ENCODE results near the gene ZBTB8A. TPM values are rescaled to one million over a fixed set of nuclear protein-coding genes. Genes with fewer than 3 reads are reported as not detected.
A peak's percentile ranks its signal among the peaks of the same experiment; 100 is the strongest.

Gene ZBTB8A
- total and polyA plus RNA-seq, 2 of the 13 experiments (the other 11 are each of a cell fraction or from before 2014, with no cell fraction given), result 1.3 to 3.7 TPM

GRCh38 chr1:32644426-32644825 lies 105.2 kb downstream of the ZBTB8A start:
- WGBS (ENCODE audit: low lambda C conversion rate), result 37% methylated on average over 4 of the region's 4 CpGs
- TF ChIP-seq, protein P1, sequence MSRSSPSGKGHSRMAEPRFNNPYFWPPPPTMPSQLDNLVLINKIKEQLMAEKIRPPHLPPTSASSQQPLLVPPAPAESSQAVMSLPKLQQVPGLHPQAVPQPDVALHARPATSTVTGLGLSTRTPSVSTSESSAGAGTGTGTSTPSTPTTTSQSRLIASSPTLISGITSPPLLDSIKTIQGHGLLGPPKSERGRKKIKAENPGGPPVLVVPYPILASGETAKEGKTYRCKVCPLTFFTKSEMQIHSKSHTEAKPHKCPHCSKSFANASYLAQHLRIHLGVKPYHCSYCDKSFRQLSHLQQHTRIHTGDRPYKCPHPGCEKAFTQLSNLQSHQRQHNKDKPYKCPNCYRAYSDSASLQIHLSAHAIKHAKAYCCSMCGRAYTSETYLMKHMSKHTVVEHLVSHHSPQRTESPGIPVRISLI (CRISPR knock-in tag; IDR thresholded peaks at IDR 0.05; ENCODE audit: borderline replicate concordance), result peak; percentile 59; the same call in 1 of the 2 replicates
- TF ChIP-seq GLI4 (CRISPR knock-in tag; IDR thresholded peaks at IDR 0.05; ENCODE audit: borderline replicate concordance), result no peak
- TF ChIP-seq KMT2A (CRISPR knock-in tag; IDR thresholded peaks at IDR 0.05), result no peak
- TF ChIP-seq, protein P2, sequence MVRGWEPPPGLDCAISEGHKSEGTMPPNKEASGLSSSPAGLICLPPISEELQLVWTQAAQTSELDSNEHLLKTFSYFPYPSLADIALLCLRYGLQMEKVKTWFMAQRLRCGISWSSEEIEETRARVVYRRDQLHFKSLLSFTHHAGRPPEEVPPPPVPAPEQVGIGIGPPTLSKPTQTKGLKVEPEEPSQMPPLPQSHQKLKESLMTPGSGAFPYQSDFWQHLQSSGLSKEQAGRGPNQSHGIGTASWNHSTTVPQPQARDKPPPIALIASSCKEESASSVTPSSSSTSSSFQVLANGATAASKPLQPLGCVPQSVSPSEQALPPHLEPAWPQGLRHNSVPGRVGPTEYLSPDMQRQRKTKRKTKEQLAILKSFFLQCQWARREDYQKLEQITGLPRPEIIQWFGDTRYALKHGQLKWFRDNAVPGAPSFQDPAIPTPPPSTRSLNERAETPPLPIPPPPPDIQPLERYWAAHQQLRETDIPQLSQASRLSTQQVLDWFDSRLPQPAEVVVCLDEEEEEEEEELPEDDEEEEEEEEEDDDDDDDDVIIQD (CRISPR knock-in tag; IDR thresholded peaks at IDR 0.05; ENCODE audit: low read depth), result no peak
- TF ChIP-seq ZBTB21 (CRISPR knock-in tag; IDR thresholded peaks at IDR 0.05), result no peak
- no peak for TF ChIP-seq ZNF260 (CRISPR knock-in tag; IDR thresholded peaks at IDR 0.05; ENCODE audit: borderline replicate concordance, low read depth)
- H3K4me2 ChIP-seq (ENCODE audit: low read depth, low read length), result no peak overlapping the region
- no peak overlapping the region for H2AFZ ChIP-seq (ENCODE audit: low read length)
- H3K9me3 ChIP-seq (ENCODE audit: low read length), result no peaks in the 10 kb centered on the region
- H3K4me1 ChIP-seq (ENCODE audit: insufficient read depth, low read length), result peaks cover 28% of the 10 kb centered on the region
- DNase-seq (ENCODE audit: low spot score) (peak; percentile 54), FAIRE-seq (no peak), ATAC-seq (peak; percentile 88)
- BruUV-seq (replicated peaks), result no TSS peak
- H3K27me3 ChIP-seq (ENCODE audit: control insufficient read depth in 1 of 2, insufficient read depth in 2 of 2, low read length in 2 of 2), result no peaks in the 10 kb centered on the region; a peak in 1 of 5 replicates
- H4K20me1 ChIP-seq (ENCODE audit: insufficient read depth, low read length), result no peaks in the 10 kb centered on the region; the same call in 1 of the 2 replicates
- POLR2A ChIA-PET, result interaction anchor here (0.6 to 0.7 kb wide), 2 partner anchors 174 to 573 kb away, joined by 3 to 5 read pairs; no protein-coding TSS in a partner anchor
- H3K27ac ChIP-seq (ENCODE audit: extremely low read length, insufficient read depth, low read length), result no peak overlapping the region
- peaks cover 55% of the 10 kb centered on the region for H3K79me2 ChIP-seq (ENCODE audit: insufficient read depth, low read length)
- H3K4me3 ChIP-seq (replicated peaks in 1 of 3; ENCODE audit: insufficient read depth in 1 of 3, low read depth in 2 of 3, low read length in 3 of 3), result no peak overlapping the region
- H3K36me3 ChIP-seq (replicated peaks in 1 of 2; ENCODE audit: control insufficient read depth in 1 of 2, insufficient read depth in 2 of 2, low read length in 2 of 2), result peaks cover under 1 to 9% of the 10 kb centered on the region in 2 experiments; a peak in 1 of 5 replicates
- intact Hi-C loops (cut with micrococcal nuclease; ENCODE audit: unreplicated experiment), result no loop called here
- in situ Hi-C loops (cut with HindIII; ENCODE audit: extremely low pct_ligation_motif_present, low pct_unique_long_range_greater_than_20kb), result no loop called here
- CTCF ChIA-PET (ENCODE audit: low intra/inter-chr PET ratio, low total read pairs), result no interaction called here
- no peak overlapping the region for H3K9ac ChIP-seq (ENCODE audit: insufficient read depth, low read depth, low read length)

All from HepG2 (cell line).